HG02884 (cell line): ENCODE measurements around the gene SPTBN1.

Experiments used
- ATAC-seq: cut with Tn5 transposase; IDR thresholded peaks from one replicate; pipeline ENCODE4 v1.9.1; 2021; ENCODE audit warnings: mild to moderate bottlenecking, moderate library complexity; ENCODE audit not compliant: unreplicated experiment

SPTBN1 gene

GRCh38 chr2:54455563-54456361 lies at the start of gene SPTBN1:
TSS of gene SPTBN1 (plus strand) at chr2:54456327. CDS start at chr2:54526419, 70,092 bp downstream.
- ATAC-seq = peak; percentile 35

DNA sequence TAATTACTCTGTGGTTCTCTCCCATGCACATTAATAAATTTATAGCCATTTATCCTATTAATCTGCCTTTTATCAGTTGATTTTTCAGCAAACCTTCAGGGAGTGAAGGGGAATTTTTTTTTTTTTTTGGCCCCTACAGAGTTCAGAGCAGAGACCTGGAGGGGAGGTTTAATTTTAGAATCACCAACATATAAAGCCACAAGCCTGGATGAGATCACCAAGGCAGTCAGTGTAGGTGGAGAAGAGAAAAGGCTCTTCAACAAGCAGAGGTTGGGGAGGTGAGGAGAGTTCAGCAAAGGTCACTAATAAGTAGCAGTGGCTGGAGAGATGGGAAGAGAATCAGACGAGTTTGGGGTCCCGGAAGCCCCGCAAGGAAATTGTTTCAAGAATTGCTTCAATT lies 48.4 kb upstream of the SPTBN1 start:
- no peak for ATAC-seq

GRCh38 chr2:54408288-54408687 lies 47.8 kb upstream of the SPTBN1 start:
- ATAC-seq = no peak

- ATAC-seq = no peak
Observed at GRCh38 chr2:54409752-54410151, 46.4 kb upstream of the SPTBN1 start.

DNA sequence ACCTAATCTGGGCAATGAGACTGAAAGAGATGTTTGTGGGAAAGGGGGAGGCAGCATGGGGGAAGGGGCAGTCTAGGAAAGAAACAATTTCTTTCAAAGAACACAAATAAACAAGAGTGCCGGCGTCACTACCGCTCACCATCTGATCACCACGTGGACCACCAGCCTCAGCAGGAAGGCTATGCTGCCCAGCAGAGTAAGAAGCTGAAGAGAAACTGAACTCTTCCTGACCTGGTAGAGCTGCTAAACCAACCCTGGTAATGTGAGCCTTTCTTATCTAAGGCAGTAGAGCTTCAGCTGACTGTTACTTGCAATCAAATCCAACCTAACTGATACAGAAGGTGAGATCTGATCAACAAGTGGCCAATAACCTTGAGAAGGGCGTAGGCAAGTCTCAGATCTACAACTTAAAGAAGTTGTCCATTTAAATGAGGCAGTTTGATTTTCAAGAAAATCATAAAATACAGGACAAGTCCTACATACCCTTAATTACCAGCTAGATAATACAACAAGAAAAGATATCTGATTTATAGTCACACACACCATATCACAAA lies 44.2 kb upstream of the SPTBN1 start:
- ATAC-seq = no peak

GRCh38 chr2:54416166-54416813 lies 39.8 kb upstream of the SPTBN1 start:
- ATAC-seq = no peak

DNA sequence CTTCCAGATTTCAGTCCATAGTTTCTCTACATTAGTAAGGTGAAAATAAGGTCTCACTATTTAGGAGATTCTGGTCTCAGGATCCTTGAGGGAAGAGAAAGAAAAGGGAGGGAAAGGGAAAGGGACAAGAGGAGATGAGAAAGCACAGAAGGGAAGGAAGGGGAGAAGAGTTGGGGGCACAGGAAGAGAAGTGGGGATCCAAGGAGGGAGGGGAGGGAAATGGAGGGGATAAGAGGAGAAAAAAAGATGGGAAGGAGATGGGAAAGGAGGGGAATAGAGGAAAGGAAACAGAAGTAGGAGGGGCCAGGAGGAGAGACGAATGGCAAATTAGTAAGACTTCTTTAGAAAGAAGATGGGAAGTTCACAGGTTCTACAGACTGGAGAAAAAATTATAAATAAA lies 39.2 kb upstream of the SPTBN1 start:
- no peak for ATAC-seq

GRCh38 chr2:54417577-54417976 lies 38.5 kb upstream of the SPTBN1 start:
- no peak for ATAC-seq

DNA sequence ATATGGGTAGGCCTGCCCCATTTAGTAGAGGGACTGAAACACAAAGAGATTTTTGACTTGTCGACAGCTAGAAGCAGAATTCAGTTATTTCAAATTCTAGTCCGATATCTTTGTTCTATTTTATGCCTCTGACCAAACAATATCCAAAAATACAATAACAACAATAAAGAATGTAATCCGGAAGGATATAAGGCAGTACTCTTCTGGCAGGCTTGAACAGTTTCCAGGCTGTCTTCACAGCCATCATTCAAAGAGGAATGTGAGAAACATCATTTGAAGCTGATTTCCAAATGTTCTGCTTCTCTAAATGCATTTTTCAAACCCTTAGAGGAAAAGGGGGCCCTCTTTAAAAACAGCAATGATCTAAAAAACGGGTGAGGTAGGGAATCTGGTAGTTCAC lies 36.7 kb upstream of the SPTBN1 start:
- ATAC-seq = no peak

DNA sequence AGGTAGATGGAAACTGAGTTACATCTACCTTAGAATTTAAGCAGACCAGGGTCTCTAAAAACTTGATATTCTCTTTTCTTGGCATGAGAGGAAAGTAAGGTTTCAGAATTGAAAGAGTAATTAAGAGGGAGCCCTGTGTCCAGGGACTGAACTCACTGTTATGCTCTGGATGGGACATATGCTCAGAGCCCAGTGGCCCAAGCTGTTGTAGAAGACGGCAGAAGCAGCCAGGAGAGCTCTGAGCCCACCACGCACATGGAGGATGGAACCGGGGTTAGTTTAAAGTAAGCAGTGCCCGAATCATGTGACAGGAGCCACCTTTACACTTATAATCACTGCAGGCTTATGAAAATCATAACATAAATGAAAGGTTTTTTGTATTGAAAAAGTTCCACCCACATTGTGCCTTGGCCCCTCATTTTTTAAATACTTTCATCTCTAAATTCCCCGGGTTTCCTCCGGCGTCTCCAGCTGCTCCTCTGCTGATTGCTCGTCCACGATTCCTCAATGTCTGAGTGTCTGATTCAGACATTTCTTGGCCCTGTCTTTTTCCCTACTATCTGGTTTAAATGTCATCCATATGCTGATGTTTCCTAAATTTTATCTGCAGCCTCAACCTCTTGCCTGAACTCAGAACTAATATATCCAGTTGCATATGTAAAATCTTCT lies 36.1 kb upstream of the SPTBN1 start:
- no peak for ATAC-seq

- ATAC-seq = no peak
Observed at GRCh38 chr2:54420524-54421172, 35.5 kb upstream of the SPTBN1 start.

GRCh38 chr2:54422072-54422581 lies 34.0 kb upstream of the SPTBN1 start:
- no peak for ATAC-seq

- ATAC-seq = no peak
Observed at GRCh38 chr2:54423213-54423612, 32.9 kb upstream of the SPTBN1 start.

GRCh38 chr2:54424555-54425163 lies 31.5 kb upstream of the SPTBN1 start:
- ATAC-seq = no peak

DNA sequence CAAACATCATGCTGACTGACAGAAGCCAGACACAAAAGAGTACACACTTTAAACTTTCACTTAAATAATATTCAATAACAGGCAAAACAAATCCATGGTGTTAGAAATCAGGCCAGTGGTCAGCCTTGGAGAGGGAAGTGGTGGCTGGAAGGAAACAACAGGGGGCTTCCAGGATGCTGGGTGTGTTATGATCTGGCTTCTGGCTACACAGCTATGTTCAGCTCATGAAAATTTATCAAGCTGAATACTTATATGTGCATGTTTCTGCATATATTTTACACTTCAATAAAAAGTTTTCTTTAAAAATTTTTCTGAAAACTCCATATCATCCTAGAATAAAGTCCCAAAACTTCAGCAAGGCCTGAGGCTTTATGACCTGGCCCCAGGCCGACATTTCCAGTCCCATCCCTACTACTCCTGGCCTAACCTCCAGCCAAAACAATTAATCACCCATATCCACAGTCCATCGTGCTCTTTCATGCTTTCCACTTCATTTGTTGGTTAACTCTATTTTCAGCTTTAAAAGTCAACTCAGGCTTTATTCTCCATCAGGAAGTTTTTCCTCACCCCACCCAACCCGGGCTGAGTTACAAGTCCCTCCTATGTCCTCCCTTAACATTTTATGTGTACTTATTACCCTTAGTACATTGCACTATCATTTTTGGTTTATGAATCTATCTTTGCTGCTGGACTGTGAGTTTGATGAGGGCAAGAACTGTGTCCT lies 27.9 kb upstream of the SPTBN1 start:
- ATAC-seq = no peak

GRCh38 chr2:54429054-54429453 lies 27.1 kb upstream of the SPTBN1 start:
- ATAC-seq = no peak

GRCh38 chr2:54429811-54430551 lies 26.1 kb upstream of the SPTBN1 start:
- no peak for ATAC-seq

DNA sequence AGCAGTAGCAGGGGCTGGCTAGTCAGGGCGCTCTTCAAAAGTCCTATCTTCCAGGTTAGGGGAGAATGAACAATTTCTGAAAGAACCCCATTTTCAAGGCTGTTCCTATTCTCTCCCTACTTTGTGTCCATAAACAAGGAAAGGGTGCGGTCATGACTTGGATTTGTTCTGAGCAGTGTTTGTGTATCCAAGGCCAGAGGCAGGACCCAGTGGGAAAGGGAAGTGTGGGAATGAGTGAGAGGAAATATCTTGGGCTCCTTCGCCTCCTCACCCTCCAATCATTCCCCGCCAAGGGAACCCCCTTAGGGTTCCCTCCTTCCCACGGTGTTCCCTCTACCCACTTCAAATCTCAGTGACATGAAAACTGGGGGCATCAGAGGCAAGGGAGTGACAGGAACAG lies 25.5 kb upstream of the SPTBN1 start:
- no peak for ATAC-seq
